Measurements from ENCODE around the gene FLVCR1.
A peak's percentile ranks its signal among the peaks of the same experiment; 100 is the strongest.
"Not testable (repeated sequence)": the region's sequence is repeated elsewhere in the genome, so short reads cannot be mapped to it uniquely, and the experiment has no call there.

Gene FLVCR1

GRCh38 chr1:212844521-212844920 lies 13.6 kb upstream of the FLVCR1 start:
- H3K9me3 Mint-ChIP-seq; DNase-seq; H3K27ac Mint-ChIP-seq; H3K27me3 Mint-ChIP-seq; ATAC-seq; H3K36me3 Mint-ChIP-seq (ENCODE audit: low read depth); H3K4me1 Mint-ChIP-seq; H3K4me3 Mint-ChIP-seq: not testable (repeated sequence)

DNA sequence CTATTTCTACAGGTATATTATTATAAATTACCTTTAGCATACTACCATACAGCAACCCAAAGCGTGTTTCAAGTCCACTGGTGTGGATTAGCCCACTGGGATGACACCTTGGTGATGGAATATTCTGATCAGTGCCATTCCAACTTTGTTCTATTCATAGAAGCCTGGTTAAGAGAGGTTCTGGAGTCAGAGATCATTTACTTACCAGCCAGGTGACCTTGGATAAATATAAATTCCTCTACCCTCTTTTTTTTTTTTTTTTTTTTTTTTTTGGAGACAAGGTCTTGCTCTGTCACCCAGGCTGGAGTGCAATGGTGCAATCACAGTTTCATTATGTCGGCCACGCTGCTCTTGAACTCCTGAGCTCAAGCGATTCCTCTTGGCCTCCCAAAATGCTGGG lies 10.5 kb upstream of the FLVCR1 start, which contains the start of gene SPATA45:
TSS of gene SPATA45 (minus strand) at position 101 of the 400 bp plus-strand sequence. CDS start 11,500 bp downstream, outside the sequence.
- peaks cover 6% of the 10 kb centered on the region for H3K36me3 Mint-ChIP-seq (ENCODE audit: low read depth)
- DNase-seq (no peak), ATAC-seq (no peak)
- no peak within 1 kb of the TSS for H3K4me3 Mint-ChIP-seq
- H3K4me1 Mint-ChIP-seq, result no peaks in the 10 kb centered on the region
- no peaks in the 10 kb centered on the region for H3K27me3 Mint-ChIP-seq
- H3K27ac Mint-ChIP-seq, result no peak within 1 kb of the TSS
- no peaks in the 10 kb centered on the region for H3K9me3 Mint-ChIP-seq

DNA sequence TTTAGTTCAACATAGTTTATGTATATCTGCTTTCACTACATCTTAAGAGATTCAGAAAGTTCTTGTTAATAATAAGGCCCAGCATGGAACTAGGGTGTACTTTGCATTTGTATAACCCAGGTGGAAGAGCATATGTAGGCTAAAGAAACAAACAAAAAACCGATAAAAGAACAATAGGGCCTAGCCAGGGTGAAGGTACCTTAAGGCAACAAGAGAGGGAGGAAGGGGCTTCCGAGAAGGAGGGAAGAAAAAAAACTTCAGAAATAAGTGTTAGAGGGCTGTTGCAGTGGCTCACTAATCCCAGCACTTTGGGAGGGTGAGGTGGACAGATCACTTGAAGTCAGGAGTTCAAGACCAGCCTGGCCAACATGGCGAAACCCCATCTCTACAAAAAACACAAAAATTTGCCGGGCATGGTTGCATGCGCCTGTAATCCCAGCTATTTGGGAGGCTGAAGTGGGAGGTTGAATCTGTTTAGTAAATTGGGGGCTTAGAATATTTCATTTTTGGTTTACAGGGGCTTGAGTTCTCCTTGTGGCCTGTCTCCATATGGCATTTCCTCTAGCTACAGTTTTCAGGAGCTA lies 5.9 kb upstream of the FLVCR1 start:
- H3K4me3 Mint-ChIP-seq, result no peak overlapping the region
- no peak overlapping the region for H3K27ac Mint-ChIP-seq
- peaks cover 10% of the 10 kb centered on the region for H3K4me1 Mint-ChIP-seq
- peaks cover 12% of the 10 kb centered on the region for H3K36me3 Mint-ChIP-seq (ENCODE audit: low read depth)
- H3K27me3 Mint-ChIP-seq, result no peaks in the 10 kb centered on the region
- no peaks in the 10 kb centered on the region for H3K9me3 Mint-ChIP-seq
- ATAC-seq (no peak), DNase-seq (no peak)

DNA sequence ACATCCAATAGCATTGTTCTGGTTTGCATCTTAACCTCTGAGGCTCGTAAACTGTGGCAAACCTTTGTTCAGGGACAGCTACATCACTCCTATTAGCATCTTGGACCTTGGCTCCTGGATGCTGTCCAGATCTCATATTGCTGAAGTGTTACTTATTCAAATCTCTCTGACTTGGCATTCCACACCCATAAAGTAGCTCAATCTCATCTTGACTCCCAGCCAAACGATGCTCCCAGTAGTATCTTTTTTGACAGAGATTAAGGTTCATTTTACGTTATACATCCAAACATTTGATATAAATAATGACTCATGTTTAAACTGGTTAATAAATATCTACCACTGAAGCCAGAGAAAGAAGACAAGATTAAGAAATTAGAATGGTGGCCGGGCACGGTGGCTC lies 4.4 kb upstream of the FLVCR1 start:
- H3K27ac Mint-ChIP-seq, result no peak overlapping the region
- no peaks in the 10 kb centered on the region for H3K9me3 Mint-ChIP-seq
- no peak for DNase-seq
- peaks cover 18% of the 10 kb centered on the region for H3K4me1 Mint-ChIP-seq
- no peaks in the 10 kb centered on the region for H3K27me3 Mint-ChIP-seq
- peaks cover 12% of the 10 kb centered on the region for H3K36me3 Mint-ChIP-seq (ENCODE audit: low read depth)
- no peak for ATAC-seq
- H3K4me3 Mint-ChIP-seq, result no peak overlapping the region

DNA sequence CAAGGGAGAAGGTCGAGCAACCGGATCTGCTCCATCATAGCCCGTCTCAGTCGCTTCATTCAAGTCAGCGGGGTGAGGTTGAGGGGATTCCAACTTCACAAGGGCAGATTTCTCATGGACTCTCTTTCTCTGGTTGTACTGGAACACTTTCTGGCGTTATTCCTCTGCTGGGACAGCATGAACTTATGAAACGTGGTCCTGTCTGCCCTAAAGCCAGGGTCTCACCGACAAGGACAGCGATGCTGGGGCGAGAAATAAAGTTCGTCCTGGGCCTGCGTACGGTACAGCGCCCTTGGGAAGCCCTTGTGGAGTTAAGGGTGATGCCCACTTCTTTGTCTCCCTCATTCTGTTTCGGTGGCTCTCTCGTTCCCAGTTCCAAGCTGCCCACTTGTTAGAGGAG lies 1.3 kb upstream of the FLVCR1 start:
- peaks cover 15% of the 10 kb centered on the region for H3K36me3 Mint-ChIP-seq (ENCODE audit: low read depth)
- H3K4me3 Mint-ChIP-seq, result no peak overlapping the region
- no peak for DNase-seq
- no peaks in the 10 kb centered on the region for H3K9me3 Mint-ChIP-seq
- peaks cover 24% of the 10 kb centered on the region for H3K4me1 Mint-ChIP-seq
- no peak for ATAC-seq
- no peak overlapping the region for H3K27ac Mint-ChIP-seq
- H3K27me3 Mint-ChIP-seq, result no peaks in the 10 kb centered on the region

DNA sequence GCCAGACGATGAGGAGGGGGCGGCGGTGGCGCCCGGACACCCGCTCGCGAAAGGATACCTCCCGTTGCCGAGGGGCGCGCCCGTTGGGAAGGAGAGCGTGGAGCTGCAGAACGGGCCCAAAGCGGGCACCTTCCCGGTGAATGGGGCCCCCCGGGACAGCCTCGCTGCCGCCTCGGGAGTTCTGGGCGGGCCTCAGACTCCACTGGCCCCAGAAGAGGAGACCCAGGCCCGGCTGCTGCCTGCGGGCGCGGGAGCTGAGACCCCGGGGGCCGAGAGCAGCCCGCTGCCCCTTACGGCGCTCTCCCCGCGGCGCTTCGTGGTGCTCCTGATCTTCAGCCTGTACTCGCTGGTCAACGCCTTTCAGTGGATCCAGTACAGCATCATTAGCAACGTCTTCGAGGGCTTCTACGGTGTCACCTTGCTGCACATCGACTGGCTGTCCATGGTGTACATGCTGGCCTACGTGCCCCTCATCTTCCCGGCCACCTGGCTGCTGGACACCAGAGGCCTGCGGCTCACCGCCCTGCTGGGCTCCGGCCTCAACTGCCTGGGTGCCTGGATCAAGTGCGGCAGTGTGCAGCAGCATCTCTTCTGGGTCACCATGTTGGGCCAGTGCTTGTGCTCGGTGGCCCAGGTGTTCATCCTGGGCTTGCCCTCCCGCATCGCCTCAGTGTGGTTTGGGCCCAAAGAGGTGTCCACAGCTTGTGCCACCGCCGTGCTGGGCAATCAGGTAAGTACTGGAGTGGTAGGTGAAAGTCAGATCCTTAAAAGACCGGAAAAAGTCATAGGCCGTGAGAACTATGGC lies 588 bp downstream of the FLVCR1 start:
- H3K27ac Mint-ChIP-seq, result peak overlapping the region; percentile 97
- H3K4me3 Mint-ChIP-seq, result no peak overlapping the region
- H3K4me1 Mint-ChIP-seq, result peaks cover 25% of the 10 kb centered on the region
- H3K27me3 Mint-ChIP-seq, result no peaks in the 10 kb centered on the region
- peaks cover 10% of the 10 kb centered on the region for H3K36me3 Mint-ChIP-seq (ENCODE audit: low read depth)
- DNase-seq (peak; percentile 23), ATAC-seq (peak; percentile 26)
- H3K9me3 Mint-ChIP-seq, result no peaks in the 10 kb centered on the region

DNA sequence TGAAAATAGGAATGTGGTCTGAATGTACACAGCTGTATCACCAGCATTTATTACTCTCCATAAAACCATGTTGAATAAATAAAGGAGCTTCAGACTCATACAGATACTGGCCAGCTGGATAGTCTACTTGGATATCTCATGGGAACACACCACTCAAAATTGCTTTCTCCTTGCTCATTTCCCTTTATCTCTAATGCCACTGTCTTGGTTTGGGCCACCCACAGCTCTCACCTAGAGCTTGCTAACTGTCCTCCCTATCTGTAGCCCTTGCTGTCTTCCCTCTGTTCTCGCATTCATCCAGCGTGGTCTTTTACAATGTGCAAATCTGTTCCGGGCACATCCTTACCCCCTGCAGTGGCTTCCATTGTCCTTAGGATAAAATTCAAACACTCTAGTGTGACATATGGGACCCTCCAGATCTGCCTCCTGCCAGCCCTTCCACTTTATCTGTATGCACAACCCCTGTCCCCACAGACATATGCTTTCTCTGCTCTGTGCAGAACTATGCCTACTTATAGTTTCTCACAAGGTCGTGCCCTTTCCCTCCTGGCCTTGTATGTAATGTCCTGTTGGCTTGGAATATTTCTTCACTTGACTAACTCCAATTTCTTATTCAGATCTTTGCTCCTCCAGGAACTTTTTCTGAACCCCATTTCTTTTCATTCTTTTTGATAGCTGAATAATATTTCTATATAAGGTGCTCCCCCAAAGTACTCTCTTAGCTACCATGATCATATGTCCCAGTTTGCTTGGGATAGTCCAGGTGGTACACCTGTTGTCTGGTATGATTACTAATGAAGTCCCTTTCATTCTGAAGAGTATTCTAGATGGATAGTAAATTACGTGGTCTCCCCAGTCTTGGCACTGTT lies 2.9 kb downstream of the FLVCR1 start:
- no peak for DNase-seq
- H3K4me1 Mint-ChIP-seq, result peaks cover 29% of the 10 kb centered on the region
- no peak overlapping the region for H3K27ac Mint-ChIP-seq
- no peak for ATAC-seq
- H3K36me3 Mint-ChIP-seq (ENCODE audit: low read depth), result peaks cover 19% of the 10 kb centered on the region
- no peaks in the 10 kb centered on the region for H3K9me3 Mint-ChIP-seq
- H3K4me3 Mint-ChIP-seq, result no peak overlapping the region
- no peaks in the 10 kb centered on the region for H3K27me3 Mint-ChIP-seq

DNA sequence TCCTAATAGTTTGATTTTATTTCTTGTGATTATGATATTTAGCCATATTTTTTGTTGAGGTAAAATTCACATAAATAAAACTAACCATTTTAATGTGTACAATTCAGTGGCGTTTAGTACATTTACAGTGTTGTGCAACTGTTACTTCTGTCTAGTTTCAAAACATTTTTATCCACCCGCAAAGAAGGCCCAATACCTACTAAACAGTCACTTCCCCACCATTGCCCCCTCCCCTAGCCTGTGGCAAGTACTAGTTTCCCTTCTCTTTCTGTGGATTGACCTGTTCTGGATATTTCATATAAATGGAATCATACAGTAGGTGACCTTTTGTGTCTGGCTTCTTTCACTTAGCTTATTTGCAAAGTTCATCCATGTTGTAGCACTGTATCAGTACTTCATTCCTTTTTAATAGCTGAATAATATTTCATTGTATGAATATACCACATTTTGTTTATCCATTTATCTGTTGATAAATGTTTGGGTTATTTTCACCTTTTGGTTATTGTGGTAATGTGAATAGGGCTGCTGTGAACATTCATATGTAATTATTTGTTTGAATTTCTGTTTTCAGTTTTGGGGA lies 4.1 kb downstream of the FLVCR1 start:
- peaks cover 19% of the 10 kb centered on the region for H3K4me1 Mint-ChIP-seq
- H3K27me3 Mint-ChIP-seq, result no peaks in the 10 kb centered on the region
- DNase-seq, result no peak
- H3K9me3 Mint-ChIP-seq, result no peaks in the 10 kb centered on the region
- no peak overlapping the region for H3K4me3 Mint-ChIP-seq
- H3K36me3 Mint-ChIP-seq (ENCODE audit: low read depth), result peaks cover 27% of the 10 kb centered on the region
- no peak overlapping the region for H3K27ac Mint-ChIP-seq
- ATAC-seq, result no peak

DNA sequence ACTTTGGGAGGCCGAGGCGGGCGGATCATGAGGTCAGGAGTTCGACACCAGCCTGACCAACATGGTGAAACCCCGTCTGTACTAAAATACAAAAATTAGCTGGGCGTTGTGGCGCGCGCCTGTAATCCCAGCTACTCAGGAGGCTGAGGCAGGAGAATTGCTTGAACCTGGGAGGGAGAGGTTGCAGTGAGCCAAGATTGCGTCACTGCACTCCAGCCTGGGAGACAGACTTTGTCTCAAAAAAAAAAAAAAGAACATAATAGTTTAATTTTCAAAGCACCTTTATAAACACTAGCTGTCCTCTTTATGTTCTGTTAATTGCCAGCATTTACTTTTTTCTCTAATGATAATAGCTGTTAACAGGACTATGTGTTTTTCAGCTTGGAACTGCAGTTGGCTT lies 5.3 kb downstream of the FLVCR1 start:
- H3K4me3 Mint-ChIP-seq, H3K27me3 Mint-ChIP-seq, DNase-seq, H3K27ac Mint-ChIP-seq, ATAC-seq, H3K9me3 Mint-ChIP-seq: not testable (repeated sequence)
- H3K36me3 Mint-ChIP-seq (ENCODE audit: low read depth), result peaks cover 28% of the 10 kb centered on the region
- H3K4me1 Mint-ChIP-seq, result peaks cover 11% of the 10 kb centered on the region

DNA sequence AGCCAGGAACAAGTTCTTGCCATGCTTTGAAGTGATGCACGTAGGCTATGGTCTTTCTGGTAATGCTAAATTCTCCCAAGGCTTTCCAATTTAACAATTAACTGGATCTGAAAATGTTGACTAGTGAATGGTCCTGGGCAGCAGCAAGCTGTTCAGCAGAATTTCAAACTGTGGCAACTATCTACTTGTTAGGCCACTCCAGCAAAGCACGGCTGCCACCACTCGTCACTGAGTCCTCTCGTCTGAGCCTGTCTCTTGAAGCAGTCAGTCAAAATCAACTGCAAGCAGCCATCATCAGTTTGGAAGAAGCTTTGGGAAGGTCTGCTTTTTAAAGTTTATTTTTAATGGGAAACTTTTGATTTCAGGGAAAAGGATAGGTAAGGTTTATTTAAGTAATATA lies 6.1 kb downstream of the FLVCR1 start:
- H3K27me3 Mint-ChIP-seq, result no peaks in the 10 kb centered on the region
- no peak overlapping the region for H3K27ac Mint-ChIP-seq
- peaks cover 25% of the 10 kb centered on the region for H3K36me3 Mint-ChIP-seq (ENCODE audit: low read depth)

GRCh38 chr1:212867192-212867591 lies 9.1 kb downstream of the FLVCR1 start:
- no peak overlapping the region for H3K27ac Mint-ChIP-seq
- H3K4me1 Mint-ChIP-seq, result peaks cover 5% of the 10 kb centered on the region
- ATAC-seq, result no peak
- DNase-seq, result no peak
- H3K27me3 Mint-ChIP-seq, result no peaks in the 10 kb centered on the region
- H3K9me3 Mint-ChIP-seq, result no peaks in the 10 kb centered on the region
- H3K4me3 Mint-ChIP-seq, result no peak overlapping the region
- H3K36me3 Mint-ChIP-seq (ENCODE audit: low read depth), result peaks cover 28% of the 10 kb centered on the region

More for the DNA sequence above, 6.1 kb downstream of the FLVCR1 start:
- Mint-ChIP-seq H3K4me1 (peaks cover 6% of the 10 kb centered on the region), H3K4me3 (no peak overlapping the region), H3K9me3 (no peaks in the 10 kb centered on the region)
- ATAC-seq, result no peak
- DNase-seq, result no peak

- Mint-ChIP-seq H3K9me3 (no peaks in the 10 kb centered on the region), H3K36me3 (ENCODE audit: low read depth) (peaks cover 32% of the 10 kb centered on the region), H3K27ac (no peak overlapping the region), H3K4me1 (no peaks in the 10 kb centered on the region), H3K27me3 (no peaks in the 10 kb centered on the region), H3K4me3 (no peak overlapping the region)
- DNase-seq (no peak), ATAC-seq (no peak)
These were observed 13.9 kb downstream of the FLVCR1 start for GRCh38 chr1:212871976-212872375.

DNA sequence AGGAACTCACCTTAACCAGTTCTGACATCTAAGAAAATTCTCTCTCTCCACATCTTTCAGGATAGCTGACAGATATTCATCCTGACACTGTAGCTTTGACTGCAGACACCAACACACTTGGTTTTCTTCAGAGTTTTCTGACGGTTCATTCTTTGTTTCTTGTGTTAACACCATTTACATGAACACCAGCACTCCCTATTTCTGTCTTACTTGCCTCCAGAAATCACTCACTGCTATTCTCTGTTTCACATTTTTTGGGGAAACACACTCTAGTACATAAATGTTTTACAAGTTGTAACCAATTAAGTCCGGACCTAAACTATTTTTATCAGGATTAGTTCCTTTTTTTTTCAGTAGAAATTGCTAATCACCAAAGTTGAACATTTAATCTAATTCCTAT lies 15.4 kb downstream of the FLVCR1 start:
- DNase-seq (no peak), ATAC-seq (no peak)
- Mint-ChIP-seq H3K27ac (no peak overlapping the region), H3K4me1 (no peaks in the 10 kb centered on the region), H3K27me3 (no peaks in the 10 kb centered on the region), H3K4me3 (no peak overlapping the region), H3K36me3 (ENCODE audit: low read depth) (peaks cover 36% of the 10 kb centered on the region), H3K9me3 (no peaks in the 10 kb centered on the region)

DNA sequence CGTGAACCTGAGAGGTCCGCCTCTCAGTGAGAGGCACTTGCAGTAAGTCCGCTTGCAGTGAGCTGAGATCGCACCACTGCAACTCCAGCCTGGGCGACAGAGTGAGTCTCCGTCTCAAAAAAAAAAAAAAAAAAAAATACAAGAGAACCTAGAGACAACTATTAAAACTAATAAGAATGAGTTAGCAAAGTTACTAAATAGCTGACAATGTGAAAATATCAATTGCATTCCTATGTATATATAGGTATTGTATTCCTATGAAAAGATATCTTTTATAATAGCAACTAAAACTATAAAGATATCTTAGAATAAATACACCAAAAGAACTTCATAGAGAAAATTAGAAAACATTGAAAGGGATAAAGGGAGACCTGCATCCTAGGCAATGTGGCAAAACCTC lies 20.3 kb downstream of the FLVCR1 start:
- no peak for DNase-seq
- no peak for ATAC-seq
- H3K4me3 Mint-ChIP-seq, result no peak overlapping the region
- H3K36me3 Mint-ChIP-seq (ENCODE audit: low read depth), result peaks cover 41% of the 10 kb centered on the region
- H3K27ac Mint-ChIP-seq, result no peak overlapping the region
- H3K9me3 Mint-ChIP-seq, result no peaks in the 10 kb centered on the region
- H3K27me3 Mint-ChIP-seq, result no peaks in the 10 kb centered on the region
- H3K4me1 Mint-ChIP-seq, result no peaks in the 10 kb centered on the region
